Endothelial cell (in vitro differentiated cells): ENCODE measurements around the gene ZNF366. TPM values are rescaled to one million over a fixed set of nuclear protein-coding genes. Genes with fewer than 3 reads are reported as not detected.

Experiments used
- DNase-seq: peaks from one replicate; pipeline ENCODE4 v3.0.0; 2021; ENCODE audit warnings: low spot score
- H3K27ac Mint-ChIP-seq: one replicate; pipeline ENCODE4 v1.8.0; 2021; ENCODE audit warnings: mixed read lengths, inconsistent platforms; ENCODE audit not compliant: unreplicated experiment
- H3K27me3 Mint-ChIP-seq: one replicate; pipeline ENCODE4 v1.8.0; 2021; ENCODE audit warnings: mild to moderate bottlenecking, moderate library complexity, mixed read lengths, inconsistent platforms; ENCODE audit not compliant: unreplicated experiment
- H3K36me3 Mint-ChIP-seq: one replicate; pipeline ENCODE4 v1.8.0; 2021; ENCODE audit warnings: mild to moderate bottlenecking, low read depth, mixed read lengths, inconsistent platforms; ENCODE audit not compliant: unreplicated experiment
- H3K4me1 Mint-ChIP-seq: one replicate; pipeline ENCODE4 v1.8.0; 2021; ENCODE audit warnings: mild to moderate bottlenecking, mixed read lengths, inconsistent platforms; ENCODE audit not compliant: unreplicated experiment
- H3K4me3 Mint-ChIP-seq: one replicate; pipeline ENCODE4 v1.8.0; 2021; ENCODE audit warnings: mild to moderate bottlenecking, mixed read lengths, inconsistent platforms; ENCODE audit not compliant: unreplicated experiment
- H3K9me3 Mint-ChIP-seq: one replicate; pipeline ENCODE4 v1.8.0; 2021; ENCODE audit warnings: mixed read lengths, inconsistent platforms; ENCODE audit not compliant: unreplicated experiment
- CTCF ChIP-seq: fragments of 200-600 bp; sonication (generic); IDR thresholded peaks from one replicate; pipeline ENCODE4 v1.5.0; 2021; ENCODE audit warnings: antibody characterized with exemption; ENCODE audit not compliant: unreplicated experiment
- total RNA-seq: library from RNA; stranded (reverse); fragmentation: NEBNext Ultra II Directional; extraction: Animal tissue kit (Norgen Biotek cat#: 25700); gene quantifications from one replicate; pipeline ENCODE4 v1.2.1, GENCODE V29; 2021; ENCODE audit not compliant: unreplicated experiment

Gene ZNF366
- total RNA-seq, 1 donor from 2014 or later = 23.3 TPM

DNA sequence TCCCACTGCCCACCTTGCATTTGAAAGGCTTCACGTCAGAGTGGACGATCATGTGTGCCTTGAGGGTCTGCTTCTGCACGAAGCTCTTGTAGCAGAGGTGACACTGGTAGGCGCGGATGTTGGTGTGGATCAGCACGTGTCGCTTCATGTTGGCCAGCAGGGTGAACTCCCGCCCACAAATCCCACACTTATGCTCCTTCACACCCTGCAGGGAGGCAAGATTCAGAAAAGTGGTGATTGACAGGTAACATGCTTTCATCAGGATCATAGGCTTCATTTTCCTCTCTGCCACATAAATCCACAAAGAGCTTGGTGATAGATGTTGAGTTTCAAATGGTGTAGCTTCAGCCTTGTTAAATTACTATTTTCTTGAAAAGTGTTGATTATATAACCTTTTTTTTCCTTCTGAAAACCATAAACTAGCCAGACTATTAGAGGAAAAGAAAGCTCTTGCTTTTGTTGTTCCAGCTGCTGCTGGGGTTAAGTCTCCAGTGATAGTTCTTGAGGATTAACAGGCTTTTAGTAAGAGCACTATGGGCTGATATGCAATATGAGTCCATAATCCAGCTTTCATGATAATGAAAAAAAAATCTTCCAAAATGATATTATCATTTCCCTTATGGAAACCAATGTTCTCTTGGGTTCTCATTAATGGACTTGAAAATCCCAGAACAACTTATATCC is 50.7 kb downstream of the ZNF366 start:
- no peak for DNase-seq
- TF ChIP-seq CTCF = no peak
- H3K36me3 Mint-ChIP-seq = peaks cover 54% of the 10 kb centered on the region
- no peaks in the 10 kb centered on the region for H3K9me3 Mint-ChIP-seq
- peaks cover 4% of the 10 kb centered on the region for H3K27me3 Mint-ChIP-seq
- H3K4me1 Mint-ChIP-seq = peaks cover 57% of the 10 kb centered on the region
- H3K4me3 Mint-ChIP-seq = no peak overlapping the region
- peak overlapping the region; percentile 37 for H3K27ac Mint-ChIP-seq

- H3K27ac Mint-ChIP-seq = no peak overlapping the region
- no peaks in the 10 kb centered on the region for H3K9me3 Mint-ChIP-seq
- DNase-seq = no peak
- H3K4me3 Mint-ChIP-seq = no peak overlapping the region
- TF ChIP-seq CTCF = no peak
- H3K27me3 Mint-ChIP-seq = peaks cover 4% of the 10 kb centered on the region
- H3K4me1 Mint-ChIP-seq = peaks cover 68% of the 10 kb centered on the region
- H3K36me3 Mint-ChIP-seq = peaks cover 52% of the 10 kb centered on the region
Observed at GRCh38 chr5:72455476-72455875, 51.7 kb downstream of the ZNF366 start.

GRCh38 chr5:72454996-72455395 is 52.2 kb downstream of the ZNF366 start:
- Mint-ChIP-seq H3K27ac (peak overlapping the region; percentile 38), H3K27me3 (peaks cover 4% of the 10 kb centered on the region)

GRCh38 chr5:72453246-72453775 is 53.9 kb downstream of the ZNF366 start:
- no peak for DNase-seq
- Mint-ChIP-seq H3K4me3 (peak overlapping the region; percentile 28), H3K36me3 (peaks cover 62% of the 10 kb centered on the region), H3K27me3 (peaks cover 5% of the 10 kb centered on the region), H3K9me3 (no peaks in the 10 kb centered on the region), H3K27ac (peak overlapping the region; percentile 99), H3K4me1 (peaks cover 75% of the 10 kb centered on the region)
- no peak for TF ChIP-seq CTCF

More at GRCh38 chr5:72454996-72455395, 52.2 kb downstream of the ZNF366 start:
- peaks cover 73% of the 10 kb centered on the region for H3K4me1 Mint-ChIP-seq
- H3K36me3 Mint-ChIP-seq = peaks cover 57% of the 10 kb centered on the region
- DNase-seq = no peak
- H3K4me3 Mint-ChIP-seq = peak overlapping the region; percentile 40
- TF ChIP-seq CTCF = no peak
- no peaks in the 10 kb centered on the region for H3K9me3 Mint-ChIP-seq

- Mint-ChIP-seq H3K4me1 (peaks cover 73% of the 10 kb centered on the region), H3K4me3 (peak overlapping the region; percentile 28), H3K9me3 (no peaks in the 10 kb centered on the region), H3K36me3 (peaks cover 66% of the 10 kb centered on the region), H3K27me3 (peaks cover 5% of the 10 kb centered on the region), H3K27ac (peak overlapping the region; percentile 99)
- TF ChIP-seq CTCF = no peak
- peak; percentile 43 for DNase-seq
Observed at GRCh38 chr5:72452515-72453245, 54.5 kb downstream of the ZNF366 start.
